GM18520 (cell line): ENCODE results near the gene PGLYRP4.

Experiments
- ATAC-seq: cut with Tn5 transposase; IDR thresholded peaks from one replicate; pipeline ENCODE4 v1.9.1; 2021; ENCODE audit not compliant: unreplicated experiment

Gene PGLYRP4

GRCh38 chr1:153348511-153349362 lies at the start of gene PGLYRP4:
Gene PGLYRP4, minus strand, starts transcription at chr1:153348841. Its CDS starts 909 bp downstream, at chr1:153347932.
- no peak for ATAC-seq

GRCh38 chr1:153397924-153398651 lies 49.4 kb upstream of the PGLYRP4 start:
- ATAC-seq = no peak

- no peak for ATAC-seq
These were observed 48.6 kb upstream of the PGLYRP4 start for GRCh38 chr1:153397051-153397923.

GRCh38 chr1:153396461-153396860 lies 47.8 kb upstream of the PGLYRP4 start:
- ATAC-seq = no peak

- no peak for ATAC-seq
These were observed 47.1 kb upstream of the PGLYRP4 start for GRCh38 chr1:153395776-153396175.

GRCh38 chr1:153395136-153395685 lies 46.6 kb upstream of the PGLYRP4 start:
- ATAC-seq = no peak

GRCh38 chr1:153394391-153394790 lies 45.8 kb upstream of the PGLYRP4 start:
- no peak for ATAC-seq

GRCh38 chr1:153393926-153394325 lies 45.3 kb upstream of the PGLYRP4 start:
- ATAC-seq = no peak

GRCh38 chr1:153392822-153393221 lies 44.2 kb upstream of the PGLYRP4 start:
- ATAC-seq = no peak

GRCh38 chr1:153392258-153392657 lies 43.6 kb upstream of the PGLYRP4 start:
- no peak for ATAC-seq

GRCh38 chr1:153390938-153391710 lies 42.5 kb upstream of the PGLYRP4 start, which contains the start of gene S100A8:
Gene S100A8, minus strand, starts transcription at chr1:153391073. Its CDS starts 538 bp downstream, at chr1:153390535.
- ATAC-seq = no peak

- no peak for ATAC-seq
These were observed 41.6 kb upstream of the PGLYRP4 start for GRCh38 chr1:153389973-153390879.

GRCh38 chr1:153389401-153389800 lies 40.8 kb upstream of the PGLYRP4 start:
- no peak for ATAC-seq

GRCh38 chr1:153387785-153388184 lies 39.1 kb upstream of the PGLYRP4 start:
- no peak for ATAC-seq

- ATAC-seq = no peak
These were observed 38.4 kb upstream of the PGLYRP4 start for GRCh38 chr1:153387001-153387400.

GRCh38 chr1:153386500-153386901 lies 37.9 kb upstream of the PGLYRP4 start:
- ATAC-seq = no peak

GRCh38 chr1:153384958-153385580 lies 36.4 kb upstream of the PGLYRP4 start:
- no peak for ATAC-seq

- ATAC-seq = no peak
These were observed 32.1 kb upstream of the PGLYRP4 start for GRCh38 chr1:153380711-153381110.

- ATAC-seq = no peak
These were observed 30.9 kb upstream of the PGLYRP4 start for GRCh38 chr1:153379591-153379990.
